ENCODE results near the gene RGS16. TPM values are rescaled to one million over a fixed set of nuclear protein-coding genes. Genes with fewer than 3 reads are reported as not detected.

The RGS16 gene
- total and polyA plus RNA-seq, 12 donors = 0.36 to 7.8 (median 3.7) TPM

DNA sequence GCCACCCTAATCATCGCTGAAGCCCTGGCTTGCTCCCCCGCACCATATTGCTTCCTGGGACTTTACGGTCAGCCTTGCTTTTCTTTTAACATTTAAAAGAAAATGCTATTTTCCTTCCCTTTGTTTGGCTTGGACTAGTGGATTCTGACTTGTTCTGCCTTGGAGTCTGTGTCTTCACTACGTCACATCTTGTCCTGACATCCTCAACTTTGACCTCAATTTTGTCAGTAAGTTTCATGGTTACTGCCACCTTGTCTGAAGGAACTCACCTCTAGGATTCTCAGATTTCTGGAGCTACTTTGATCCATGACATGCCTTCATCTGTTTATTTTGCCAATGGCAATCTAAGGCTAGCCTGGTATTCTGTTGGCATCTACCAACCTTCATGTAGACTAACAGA is 19.4 kb downstream of the RGS16 start:
- Histone ChIP-seq H3K27me3 (no peaks in the 10 kb centered on the region), H3K36me3 (replicated peaks in 1 of 2) (peaks cover 0 to 32% of the 10 kb centered on the region in 2 donors), H3K27ac (no peak overlapping the region), H3K4me1 (replicated peaks in 1 of 2) (peaks cover 0 to 24% of the 10 kb centered on the region in 2 donors), H3K4me3 (no peak overlapping the region), H3K9me3 (replicated peaks in 1 of 3) (no peaks in the 10 kb centered on the region)
- TF ChIP-seq, protein P1, sequence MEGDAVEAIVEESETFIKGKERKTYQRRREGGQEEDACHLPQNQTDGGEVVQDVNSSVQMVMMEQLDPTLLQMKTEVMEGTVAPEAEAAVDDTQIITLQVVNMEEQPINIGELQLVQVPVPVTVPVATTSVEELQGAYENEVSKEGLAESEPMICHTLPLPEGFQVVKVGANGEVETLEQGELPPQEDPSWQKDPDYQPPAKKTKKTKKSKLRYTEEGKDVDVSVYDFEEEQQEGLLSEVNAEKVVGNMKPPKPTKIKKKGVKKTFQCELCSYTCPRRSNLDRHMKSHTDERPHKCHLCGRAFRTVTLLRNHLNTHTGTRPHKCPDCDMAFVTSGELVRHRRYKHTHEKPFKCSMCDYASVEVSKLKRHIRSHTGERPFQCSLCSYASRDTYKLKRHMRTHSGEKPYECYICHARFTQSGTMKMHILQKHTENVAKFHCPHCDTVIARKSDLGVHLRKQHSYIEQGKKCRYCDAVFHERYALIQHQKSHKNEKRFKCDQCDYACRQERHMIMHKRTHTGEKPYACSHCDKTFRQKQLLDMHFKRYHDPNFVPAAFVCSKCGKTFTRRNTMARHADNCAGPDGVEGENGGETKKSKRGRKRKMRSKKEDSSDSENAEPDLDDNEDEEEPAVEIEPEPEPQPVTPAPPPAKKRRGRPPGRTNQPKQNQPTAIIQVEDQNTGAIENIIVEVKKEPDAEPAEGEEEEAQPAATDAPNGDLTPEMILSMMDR (IDR thresholded peaks at IDR 0.05) = no peak
- no peak for TF ChIP-seq POLR2A (IDR thresholded peaks at IDR 0.05)
- DNase-seq = peak in 1 of 7 donors; percentile 31
- intact Hi-C loops (cut with DNase I) = no loop called here
- 94 to 98% (median 95%) methylated on average over 4 of the region's 4 CpGs for WGBS, 4 donors

DNA sequence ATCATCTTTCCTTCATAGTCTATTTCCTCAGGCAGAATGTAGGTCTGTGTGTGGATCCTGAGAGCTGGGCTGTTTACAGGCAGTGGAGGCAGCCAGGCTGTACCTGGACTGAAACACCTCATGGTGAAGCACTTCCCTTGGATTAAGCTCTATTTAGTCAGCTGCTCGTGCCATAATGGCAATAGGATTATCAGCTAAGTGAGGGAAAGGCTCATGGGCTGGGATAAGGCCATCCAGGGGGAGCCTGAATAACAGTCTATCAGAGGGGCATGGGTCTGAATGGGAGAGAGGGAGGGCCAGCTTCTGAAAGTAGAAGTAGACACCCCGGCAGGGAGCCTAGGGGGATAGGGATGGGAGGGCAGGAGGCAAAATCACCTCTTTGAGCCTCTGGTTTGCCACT is 23.5 kb downstream of the RGS16 start:
- 88 to 96% (median 96%) methylated on average over 2 of the region's 2 CpGs for WGBS, 4 donors
- DNase-seq = no peak
- no peak overlapping the region for H3K27ac ChIP-seq
- H3K4me1 ChIP-seq (replicated peaks in 1 of 2) = peaks cover 0 to 20% of the 10 kb centered on the region in 2 donors
- no peaks in the 10 kb centered on the region for H3K27me3 ChIP-seq
- H3K36me3 ChIP-seq (replicated peaks in 1 of 2) = peaks cover 0 to 44% of the 10 kb centered on the region in 2 donors
- no peak for TF ChIP-seq POLR2A (IDR thresholded peaks at IDR 0.05)
- TF ChIP-seq, protein P1 (IDR thresholded peaks at IDR 0.05) = no peak
- intact Hi-C loops (cut with DNase I) = no loop called here
- no peaks in the 10 kb centered on the region for H3K9me3 ChIP-seq (replicated peaks in 1 of 3)
- no peak overlapping the region for H3K4me3 ChIP-seq

DNA sequence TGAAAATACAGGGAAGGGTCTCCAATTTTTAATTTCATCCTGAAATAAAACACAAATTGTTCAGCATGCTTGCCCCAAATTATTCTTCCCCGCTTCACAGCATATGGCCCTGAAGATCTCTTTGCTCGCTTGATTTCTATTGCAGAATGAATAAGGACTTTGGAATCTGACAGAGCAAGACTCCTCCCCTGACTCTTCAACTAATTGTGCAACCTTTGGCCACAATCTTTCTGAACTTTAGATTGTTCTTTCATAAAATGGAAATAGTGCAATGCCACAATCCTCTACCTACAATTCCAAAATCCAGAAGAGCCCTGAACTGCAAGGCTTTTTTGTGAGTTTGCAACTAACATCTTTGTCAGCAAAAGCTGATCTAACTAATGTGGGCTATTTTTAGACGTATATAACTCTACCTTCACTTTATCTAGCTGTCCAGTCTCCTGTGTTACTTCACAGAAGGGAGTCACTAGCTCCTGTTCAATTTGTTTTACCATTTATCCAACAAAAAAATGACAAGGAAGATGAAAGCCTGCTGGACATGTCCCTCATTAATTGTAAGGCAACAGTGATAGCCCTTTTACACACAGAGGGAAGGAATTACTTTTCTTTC is 28.5 kb downstream of the RGS16 start:
- no peak overlapping the region for H3K4me3 ChIP-seq
- H3K27ac ChIP-seq = peak overlapping the region in 2 of 5 donors; percentile 45 to 52
- 38 to 55% (median 48%) methylated on average over 3 of the region's 3 CpGs for WGBS, 4 donors
- intact Hi-C loops (cut with DNase I) = no loop called here
- TF ChIP-seq, protein P1 (IDR thresholded peaks at IDR 0.05) = no peak
- no peak for TF ChIP-seq POLR2A (IDR thresholded peaks at IDR 0.05)
- H3K4me1 ChIP-seq (replicated peaks in 1 of 2) = peaks cover 0 to 7% of the 10 kb centered on the region in 2 donors
- no peaks in the 10 kb centered on the region for H3K9me3 ChIP-seq (replicated peaks in 1 of 3)
- H3K27me3 ChIP-seq = no peaks in the 10 kb centered on the region
- H3K36me3 ChIP-seq (replicated peaks in 1 of 2) = peaks cover 0 to 32% of the 10 kb centered on the region in 2 donors
- peak in 4 of 7 donors; percentile 18 to 35 (median 30) for DNase-seq

DNA sequence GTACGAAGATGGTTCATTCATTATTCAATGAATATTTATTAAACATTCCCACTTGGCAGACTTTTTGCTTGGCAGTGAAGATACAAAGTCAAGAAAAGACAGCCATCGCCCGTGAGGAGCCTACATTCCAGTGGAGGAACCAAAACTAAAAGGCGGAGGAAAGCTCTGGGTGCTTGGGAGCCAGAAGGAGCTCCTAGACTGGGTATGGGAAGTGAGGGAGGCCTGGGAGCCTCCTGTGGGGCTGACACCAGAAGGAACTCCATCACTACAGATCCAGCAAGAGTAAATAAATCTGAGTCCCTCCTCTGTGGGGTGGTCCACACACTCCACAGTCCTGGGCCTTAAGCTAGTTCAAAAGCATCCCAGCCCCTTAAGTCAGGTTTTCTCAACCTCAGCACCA is 30.0 kb downstream of the RGS16 start:
- Histone ChIP-seq H3K4me3 (no peak overlapping the region), H3K27ac (no peak overlapping the region), H3K36me3 (replicated peaks in 1 of 2) (peaks cover 0 to 18% of the 10 kb centered on the region in 2 donors), H3K4me1 (replicated peaks in 1 of 2) (peaks cover 0 to 7% of the 10 kb centered on the region in 2 donors), H3K9me3 (replicated peaks in 1 of 3) (no peaks in the 10 kb centered on the region), H3K27me3 (no peaks in the 10 kb centered on the region)
- intact Hi-C loops (cut with DNase I) = no loop called here
- TF ChIP-seq, protein P1 (IDR thresholded peaks at IDR 0.05) = no peak
- no peak for TF ChIP-seq POLR2A (IDR thresholded peaks at IDR 0.05)
- 93 to 97% (median 96%) methylated on average over 4 of the region's 4 CpGs for WGBS, 4 donors
- DNase-seq = no peak
